OCI-LY1 (cell line): ENCODE results near the gene AP3B2.

Source experiments
- EZH2 ChIP-seq: fragments of 200-600 bp; sonication (generic), shearing (Covaris generic); IDR thresholded peaks from 2 replicates; pipeline ENCODE4 v1.8.0; 2017; ENCODE audit warnings: borderline replicate concordance, mixed run types, mild to moderate bottlenecking, antibody characterized with exemption, low read length, moderate library complexity, mixed read lengths
- TF ChIP-seq, protein P1 (sequence below): fragments of 200-600 bp; sonication (generic), shearing (Covaris generic); IDR thresholded peaks from 2 replicates; pipeline ENCODE4 v1.5.1; 2017; ENCODE audit warnings: mild to moderate bottlenecking, antibody characterized with exemption, low read length, moderate library complexity, mixed read lengths

DNA sequence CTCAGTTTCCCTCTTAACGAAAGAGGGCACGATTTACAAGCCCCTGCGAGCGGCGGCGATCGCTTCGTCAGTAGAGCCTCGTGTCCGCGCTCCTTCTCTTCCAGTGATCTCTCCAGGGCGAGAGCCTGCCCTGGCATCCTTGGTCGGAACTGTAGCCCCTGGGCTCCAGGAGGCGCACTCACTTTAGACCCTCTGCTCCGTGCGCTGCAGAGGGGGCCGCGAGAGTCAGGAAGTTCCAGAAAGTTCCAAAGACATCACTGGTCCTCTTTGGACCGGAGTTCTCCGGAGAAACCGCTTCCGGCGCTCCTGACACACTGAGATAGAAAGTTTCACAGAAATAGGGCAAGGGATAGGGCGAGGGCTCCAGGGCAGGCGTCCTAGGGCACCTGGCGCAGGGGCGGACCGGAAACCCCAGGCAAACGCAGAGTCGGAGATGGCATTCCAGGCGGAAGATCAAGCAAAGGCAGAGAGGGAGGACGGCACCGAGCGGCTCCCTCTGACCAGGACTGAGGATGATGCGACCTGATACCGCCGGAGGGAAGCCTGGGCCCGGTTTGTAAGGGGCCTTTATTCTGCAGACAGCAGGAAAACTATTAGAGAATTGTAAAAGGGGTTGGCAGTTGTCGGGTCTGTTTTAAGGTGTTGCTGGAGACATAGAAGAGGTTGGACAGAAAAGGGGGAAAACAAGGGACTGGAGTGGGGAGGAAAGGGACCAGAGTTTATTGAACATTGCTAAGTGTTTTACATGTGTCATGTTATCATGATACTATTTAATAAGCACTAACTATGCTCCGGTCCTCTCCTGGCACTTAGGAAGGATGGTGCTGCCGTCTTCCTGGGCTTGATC lies 61.2 kb downstream of the AP3B2 start:
- TF ChIP-seq, protein P1, sequence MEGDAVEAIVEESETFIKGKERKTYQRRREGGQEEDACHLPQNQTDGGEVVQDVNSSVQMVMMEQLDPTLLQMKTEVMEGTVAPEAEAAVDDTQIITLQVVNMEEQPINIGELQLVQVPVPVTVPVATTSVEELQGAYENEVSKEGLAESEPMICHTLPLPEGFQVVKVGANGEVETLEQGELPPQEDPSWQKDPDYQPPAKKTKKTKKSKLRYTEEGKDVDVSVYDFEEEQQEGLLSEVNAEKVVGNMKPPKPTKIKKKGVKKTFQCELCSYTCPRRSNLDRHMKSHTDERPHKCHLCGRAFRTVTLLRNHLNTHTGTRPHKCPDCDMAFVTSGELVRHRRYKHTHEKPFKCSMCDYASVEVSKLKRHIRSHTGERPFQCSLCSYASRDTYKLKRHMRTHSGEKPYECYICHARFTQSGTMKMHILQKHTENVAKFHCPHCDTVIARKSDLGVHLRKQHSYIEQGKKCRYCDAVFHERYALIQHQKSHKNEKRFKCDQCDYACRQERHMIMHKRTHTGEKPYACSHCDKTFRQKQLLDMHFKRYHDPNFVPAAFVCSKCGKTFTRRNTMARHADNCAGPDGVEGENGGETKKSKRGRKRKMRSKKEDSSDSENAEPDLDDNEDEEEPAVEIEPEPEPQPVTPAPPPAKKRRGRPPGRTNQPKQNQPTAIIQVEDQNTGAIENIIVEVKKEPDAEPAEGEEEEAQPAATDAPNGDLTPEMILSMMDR, result no peak
- no peak for TF ChIP-seq EZH2
